Activated T-helper 2 cell treated with anti-CD3 and anti-CD28 coated beads, Interferon-gamma antibody, Interleukin-2, Interleukin-4, amounts not matched to agents 10 μg/mL and 5 μg/mL and 100 μg/mL, durations not matched to agents 14 hours and 24 hours and 36 hours (primary cell): Measurements from ENCODE around the gene RMC1. TPM values are rescaled to one million over a fixed set of nuclear protein-coding genes. Genes with fewer than 3 reads are reported as not detected.
"Not testable (repeated sequence)": the region's sequence is repeated elsewhere in the genome, so short reads cannot be mapped to it uniquely, and the experiment has no call there.

Source experiments
- DNase-seq: peaks from one replicate; pipeline ENCODE4 v3.0.0; 2021; ENCODE audit warnings: low spot score
- H3K27ac Mint-ChIP-seq: one replicate; pipeline ENCODE4 v1.8.0; 2021; ENCODE audit warnings: mixed read lengths
- H3K27me3 Mint-ChIP-seq: one replicate; pipeline ENCODE4 v1.8.0; 2021; ENCODE audit warnings: low read depth, mixed read lengths
- H3K36me3 Mint-ChIP-seq: one replicate; pipeline ENCODE4 v1.8.0; 2021; ENCODE audit warnings: low read depth, mixed read lengths
- H3K4me1 Mint-ChIP-seq: one replicate; pipeline ENCODE4 v1.8.0; 2021; ENCODE audit warnings: low read depth, mixed read lengths
- H3K4me3 Mint-ChIP-seq: one replicate; pipeline ENCODE4 v1.8.0; 2021; ENCODE audit warnings: low read depth, mild to moderate bottlenecking, moderate library complexity, mixed read lengths
- H3K9me3 Mint-ChIP-seq: one replicate; pipeline ENCODE4 v1.8.0; 2021; ENCODE audit warnings: mixed read lengths
- intact Hi-C: fragments of 100-400 bp; cut with micrococcal nuclease; formaldehyde crosslinking; loops from one replicate; pipeline ENCODE4 v1.15.1; 2023
- total RNA-seq: library from RNA; stranded (reverse); gene quantifications from 2 replicates; pipeline ENCODE4 v1.2.3, GENCODE V29; 2022

Gene RMC1
- total RNA-seq, 1 donor from 2014 or later: 50.5 TPM

DNA sequence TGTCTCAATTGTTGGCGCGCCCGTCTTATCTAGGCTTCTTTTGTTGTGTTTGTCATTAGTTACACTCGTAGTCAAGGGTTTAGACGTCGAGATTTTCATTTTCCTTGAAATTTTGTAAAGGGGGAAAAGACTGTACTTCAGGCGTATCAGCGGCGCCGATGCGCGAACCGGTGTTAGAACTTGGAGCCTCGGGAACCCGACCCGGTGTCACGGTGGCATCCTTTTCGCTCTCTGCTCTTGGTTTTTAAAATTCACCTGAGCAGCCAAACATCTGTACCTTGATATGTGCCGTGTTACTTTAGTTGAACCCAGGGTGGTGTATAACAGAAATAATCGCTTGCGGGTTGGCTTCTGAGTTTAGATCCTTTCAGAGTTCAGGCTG lies 643 bp downstream of the RMC1 start:
- intact Hi-C loops: loop anchor here (1.0 to 5.0 kb wide), 7 partner anchors 8 to 572 kb away; partner anchors contain the start of genes RBBP8, RIOK3 and TTC39C
- Mint-ChIP-seq H3K27me3 (no peaks in the 10 kb centered on the region), H3K27ac (peak overlapping the region; percentile 66), H3K9me3 (no peaks in the 10 kb centered on the region), H3K4me1 (peaks cover 41% of the 10 kb centered on the region), H3K4me3 (peak overlapping the region; percentile 95), H3K36me3 (peaks cover 33% of the 10 kb centered on the region)
- no peak for DNase-seq

DNA sequence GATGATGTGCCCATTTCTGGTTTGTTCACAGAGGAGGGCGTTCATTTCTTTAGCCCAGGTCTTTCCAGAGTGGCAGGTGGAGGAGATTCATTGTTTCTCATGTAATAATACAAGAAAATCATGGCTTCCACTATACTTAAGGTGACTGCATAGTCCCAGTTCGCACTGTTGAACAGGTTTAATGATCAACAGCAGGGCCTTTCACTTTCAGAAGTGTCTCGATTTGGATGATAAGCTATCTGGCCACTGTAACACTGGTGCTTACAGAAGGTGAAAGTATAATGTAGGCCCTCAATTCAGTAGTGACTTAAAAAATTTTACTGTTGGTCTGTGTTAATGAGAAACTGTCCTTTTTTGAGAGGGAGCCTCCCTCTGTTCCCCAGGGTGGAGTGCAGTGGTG lies 1.4 kb downstream of the RMC1 start:
- intact Hi-C loops: loop anchor here (1.0 to 5.0 kb wide), 5 partner anchors 8 to 572 kb away; partner anchors contain the start of genes RBBP8 and TTC39C
- Mint-ChIP-seq H3K4me1 (peaks cover 35% of the 10 kb centered on the region), H3K27ac (peak overlapping the region; percentile 66), H3K4me3 (peak overlapping the region; percentile 95), H3K27me3 (no peaks in the 10 kb centered on the region), H3K36me3 (peaks cover 33% of the 10 kb centered on the region), H3K9me3 (no peaks in the 10 kb centered on the region)
- DNase-seq: no peak

DNA sequence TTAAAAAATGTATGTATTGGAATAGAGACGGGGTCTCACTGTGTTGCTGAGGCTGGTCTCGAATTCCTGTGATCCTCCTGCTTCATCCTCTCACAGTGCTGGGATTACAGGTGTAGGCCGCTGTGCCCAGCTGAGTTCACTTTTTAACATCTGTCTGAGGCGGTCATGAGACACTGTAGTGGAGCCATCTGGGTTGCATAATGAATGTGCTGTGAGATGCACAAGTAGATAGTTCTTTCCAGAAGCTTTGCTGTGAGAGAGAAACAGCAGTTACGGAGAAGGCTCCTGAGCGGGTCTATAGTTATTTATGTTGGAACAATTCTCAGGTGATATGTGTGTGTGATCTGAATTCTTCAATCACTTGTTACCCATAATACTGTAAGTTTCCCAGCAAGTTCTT lies 3.1 kb downstream of the RMC1 start:
- Mint-ChIP-seq H3K4me1 (peaks cover 35% of the 10 kb centered on the region), H3K36me3 (peaks cover 47% of the 10 kb centered on the region), H3K27ac (no peak overlapping the region), H3K9me3 (no peaks in the 10 kb centered on the region), H3K27me3 (no peaks in the 10 kb centered on the region), H3K4me3 (no peak overlapping the region)
- intact Hi-C loops: no loop called here
- no peak for DNase-seq

DNA sequence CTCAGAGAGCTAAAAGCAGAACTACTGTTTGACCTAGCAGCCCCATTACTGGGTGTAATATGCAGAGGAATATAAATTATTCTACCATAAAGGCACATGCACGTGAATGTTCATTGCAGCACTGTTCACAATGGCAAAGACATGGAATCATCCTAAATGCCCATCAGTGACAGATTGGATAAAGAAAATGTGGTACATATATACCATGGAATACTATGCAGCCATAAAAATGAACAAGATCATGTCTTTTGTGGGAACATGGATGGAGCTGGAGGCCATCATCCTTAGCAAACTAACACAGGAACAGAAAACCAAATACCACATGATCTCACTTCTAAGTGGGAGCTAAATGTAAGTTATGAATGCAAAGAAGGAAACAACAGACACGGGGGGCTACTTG lies 7.6 kb downstream of the RMC1 start:
- H3K4me1 Mint-ChIP-seq: peaks cover 25% of the 10 kb centered on the region
- peaks cover 65% of the 10 kb centered on the region for H3K36me3 Mint-ChIP-seq
- DNase-seq, H3K9me3 Mint-ChIP-seq, intact Hi-C loops, H3K4me3 Mint-ChIP-seq, H3K27me3 Mint-ChIP-seq, H3K27ac Mint-ChIP-seq: not testable (repeated sequence)

DNA sequence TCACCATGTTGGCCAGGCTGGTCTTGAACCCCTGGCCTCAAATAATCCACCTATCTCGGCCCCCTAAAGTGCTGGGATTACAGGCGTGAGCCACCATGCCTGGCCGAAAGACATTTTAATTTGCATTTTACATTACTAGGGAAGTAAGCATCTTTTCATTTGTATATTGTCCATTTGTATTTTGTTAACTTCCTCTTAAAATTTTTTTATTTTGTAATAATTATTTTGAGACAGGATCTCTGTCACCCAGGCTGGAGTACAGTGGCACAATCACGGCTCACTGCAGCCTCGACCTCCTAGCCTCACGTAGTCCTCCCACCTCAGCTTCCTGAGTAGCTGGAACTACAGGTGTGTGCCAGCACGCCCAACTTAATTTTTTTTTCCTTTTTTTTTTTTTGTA lies 8.9 kb downstream of the RMC1 start:
- not testable (repeated sequence) for H3K4me3 Mint-ChIP-seq, H3K9me3 Mint-ChIP-seq, H3K27me3 Mint-ChIP-seq, DNase-seq, H3K27ac Mint-ChIP-seq
- intact Hi-C loops: loop anchor here (1.0 kb wide), 1 partner anchor 8 kb away; no protein-coding TSS in a partner anchor
- Mint-ChIP-seq H3K4me1 (peaks cover 22% of the 10 kb centered on the region), H3K36me3 (peaks cover 59% of the 10 kb centered on the region)

DNA sequence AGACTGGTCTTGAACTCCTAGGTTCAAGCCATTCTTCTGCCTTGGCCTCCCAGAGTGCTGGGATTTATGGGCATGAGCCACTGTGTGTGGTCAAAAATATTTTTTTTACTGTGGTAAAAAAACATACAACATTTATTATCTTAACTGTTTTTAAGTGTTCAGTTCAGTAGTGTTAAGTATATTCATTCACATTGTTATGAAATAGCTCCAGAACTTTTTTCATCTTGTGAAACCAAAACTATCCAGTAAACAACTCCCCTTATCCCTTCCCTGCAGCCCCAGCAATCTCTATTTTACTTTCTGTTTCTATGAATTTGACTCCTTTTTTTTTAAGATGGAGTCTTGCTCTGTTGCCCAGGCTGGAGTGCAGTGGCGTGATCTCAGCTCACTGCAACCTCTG lies 9.3 kb downstream of the RMC1 start:
- no peak overlapping the region for H3K27ac Mint-ChIP-seq
- no peaks in the 10 kb centered on the region for H3K9me3 Mint-ChIP-seq
- peaks cover 19% of the 10 kb centered on the region for H3K4me1 Mint-ChIP-seq
- intact Hi-C loops: loop anchor here (1.0 kb wide), 1 partner anchor 8 kb away; no protein-coding TSS in a partner anchor
- DNase-seq: no peak
- peaks cover 59% of the 10 kb centered on the region for H3K36me3 Mint-ChIP-seq
- H3K4me3 Mint-ChIP-seq: no peak overlapping the region
- no peaks in the 10 kb centered on the region for H3K27me3 Mint-ChIP-seq

DNA sequence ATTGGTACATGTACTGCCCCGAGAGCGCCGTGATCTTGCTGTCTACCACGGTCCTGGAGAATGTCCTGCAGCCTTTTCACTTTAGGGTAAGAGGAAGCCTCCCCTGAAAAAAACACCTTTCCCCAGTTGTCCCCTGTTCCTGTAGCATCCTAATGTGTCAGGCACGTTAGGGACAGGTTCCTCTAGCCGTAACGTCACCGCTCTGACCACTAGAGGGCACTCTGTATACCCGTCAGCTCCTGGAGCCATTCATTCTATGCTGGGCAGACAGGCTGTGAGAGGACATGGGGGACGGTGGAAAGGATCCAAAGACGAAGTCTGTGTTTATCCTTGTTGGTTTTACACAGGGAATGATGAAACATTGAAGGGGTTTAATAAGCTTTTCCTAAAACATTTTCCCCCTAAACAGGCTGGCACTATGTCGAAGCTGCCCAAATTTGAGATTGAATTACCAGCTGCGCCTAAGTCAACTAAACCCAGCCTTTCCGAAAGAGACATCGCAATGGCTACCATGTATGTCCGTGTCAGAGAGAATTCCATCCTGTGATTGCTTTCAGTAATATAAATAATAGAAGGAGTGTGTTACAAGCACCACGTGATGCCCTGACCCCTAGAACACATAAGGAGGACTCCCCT lies 12.7 kb downstream of the RMC1 start:
- Mint-ChIP-seq H3K27me3 (no peaks in the 10 kb centered on the region), H3K36me3 (peaks cover 64% of the 10 kb centered on the region)

DNA sequence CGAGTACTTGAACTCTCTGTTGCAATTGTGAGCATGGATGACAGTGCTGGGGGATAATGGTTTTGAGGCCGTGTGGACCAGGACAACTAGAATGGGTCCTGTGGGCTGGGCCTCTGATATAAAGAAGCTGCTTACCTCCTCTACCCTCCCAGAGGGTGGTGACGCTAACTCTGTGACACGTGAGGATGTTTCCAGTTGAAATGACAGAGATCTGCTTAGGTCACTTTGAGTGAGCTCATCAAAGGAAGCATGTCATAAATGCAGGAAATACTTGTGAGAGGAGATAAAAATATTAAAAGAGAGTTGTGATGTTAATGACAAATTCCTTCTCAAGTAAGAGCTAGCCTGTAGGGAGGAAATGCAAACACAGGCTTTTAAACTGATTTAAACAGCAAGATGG lies 16.4 kb downstream of the RMC1 start:
- intact Hi-C loops: no loop called here
- Mint-ChIP-seq H3K4me3 (no peak overlapping the region), H3K27ac (no peak overlapping the region), H3K27me3 (no peaks in the 10 kb centered on the region), H3K9me3 (no peaks in the 10 kb centered on the region), H3K4me1 (peaks cover 11% of the 10 kb centered on the region), H3K36me3 (peaks cover 77% of the 10 kb centered on the region)
- DNase-seq: no peak

More for the DNA sequence above, 12.7 kb downstream of the RMC1 start:
- H3K27ac Mint-ChIP-seq: peak overlapping the region; percentile 62
- DNase-seq: peak; percentile 69
- no peak overlapping the region for H3K4me3 Mint-ChIP-seq
- no peaks in the 10 kb centered on the region for H3K9me3 Mint-ChIP-seq
- intact Hi-C loops: loop anchor here (1.0 kb wide), 1 partner anchor 71 kb away; no protein-coding TSS in a partner anchor
- peaks cover 13% of the 10 kb centered on the region for H3K4me1 Mint-ChIP-seq

DNA sequence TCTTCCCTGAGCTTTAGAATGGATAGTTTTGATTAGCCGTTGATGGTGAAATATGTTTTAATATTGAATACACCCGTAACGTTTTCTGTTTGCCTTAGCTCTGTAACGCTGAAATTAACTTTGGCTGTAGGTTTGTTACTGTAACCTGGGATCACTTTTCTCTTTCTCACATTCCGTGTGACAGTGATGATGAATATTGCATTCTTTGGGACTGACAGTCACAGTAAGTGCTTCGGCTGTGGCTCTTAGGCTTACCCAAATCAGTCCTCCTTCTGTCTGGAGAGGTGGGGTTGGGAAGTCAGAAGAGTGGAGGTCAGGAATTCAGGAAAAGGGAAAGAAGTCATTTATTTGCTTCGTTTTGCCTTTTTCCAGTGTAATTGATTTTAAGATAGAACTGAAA lies 18.0 kb downstream of the RMC1 start:
- no peak overlapping the region for H3K27ac Mint-ChIP-seq
- H3K36me3 Mint-ChIP-seq: peaks cover 76% of the 10 kb centered on the region
- H3K4me3 Mint-ChIP-seq: no peak overlapping the region
- DNase-seq: no peak
- no peaks in the 10 kb centered on the region for H3K9me3 Mint-ChIP-seq
- peaks cover 6% of the 10 kb centered on the region for H3K4me1 Mint-ChIP-seq
- intact Hi-C loops: no loop called here
- H3K27me3 Mint-ChIP-seq: no peaks in the 10 kb centered on the region

DNA sequence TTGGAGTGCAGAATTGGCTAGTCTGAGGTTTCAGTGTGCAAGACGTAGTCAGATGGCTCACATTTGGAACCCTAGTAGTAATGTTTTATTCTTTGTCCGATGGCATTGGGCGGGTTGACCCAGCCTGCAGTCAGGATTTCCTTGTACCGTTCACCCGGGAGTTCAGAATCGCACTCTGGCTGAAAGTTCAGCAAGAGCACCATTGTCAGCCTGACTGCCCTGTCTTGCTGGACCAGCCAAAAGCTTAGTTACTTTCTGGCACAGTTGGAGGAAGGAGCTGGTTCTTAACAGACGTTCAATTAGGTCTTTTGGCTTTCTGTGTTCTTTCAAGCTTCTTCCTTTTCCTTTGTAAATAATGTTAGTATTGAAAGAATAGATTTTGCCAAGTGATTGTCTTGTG lies 18.6 kb downstream of the RMC1 start:
- Mint-ChIP-seq H3K27ac (no peak overlapping the region), H3K4me3 (no peak overlapping the region), H3K9me3 (no peaks in the 10 kb centered on the region), H3K36me3 (peaks cover 80% of the 10 kb centered on the region), H3K4me1 (peaks cover 6% of the 10 kb centered on the region), H3K27me3 (no peaks in the 10 kb centered on the region)
- intact Hi-C loops: no loop called here
- DNase-seq: no peak

DNA sequence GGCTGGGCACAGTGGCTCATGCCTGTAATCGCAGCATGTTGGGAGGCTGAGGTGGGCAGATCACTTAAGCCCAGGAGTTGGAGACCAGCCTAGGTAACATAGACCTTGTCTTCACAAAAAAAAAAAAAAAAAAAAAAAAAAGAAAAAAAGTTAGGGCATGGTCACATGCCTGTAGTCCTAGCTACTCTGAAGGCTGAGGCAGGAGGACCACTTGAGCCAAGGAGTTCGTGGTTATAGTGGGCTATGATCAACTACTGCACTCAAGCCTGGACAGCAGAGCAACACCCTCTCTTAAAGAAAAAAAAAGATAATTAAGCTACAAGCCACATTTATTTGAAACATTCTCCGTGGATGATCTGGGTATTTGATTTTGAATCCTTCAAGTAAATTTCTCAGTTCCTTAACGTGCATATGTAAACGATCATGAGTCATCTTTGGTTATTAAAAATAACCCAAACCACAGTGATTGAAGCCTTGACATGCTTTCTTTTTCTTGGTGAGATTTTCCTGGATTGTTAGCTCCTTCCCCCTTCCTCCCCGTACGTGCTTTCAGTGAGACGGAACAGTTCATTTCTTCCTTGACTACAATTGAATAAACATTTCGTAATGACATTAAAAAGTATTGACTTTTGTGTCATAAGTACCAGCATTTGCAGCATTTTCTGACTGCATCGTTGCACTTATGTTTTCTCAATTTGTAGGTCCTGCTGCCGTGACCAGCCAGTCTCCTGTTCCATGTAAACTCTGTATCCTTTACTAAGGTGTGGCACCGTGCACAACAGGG lies 20.3 kb downstream of the RMC1 start:
- intact Hi-C loops: no loop called here
- Mint-ChIP-seq H3K4me3 (no peak overlapping the region), H3K4me1 (peaks cover 6% of the 10 kb centered on the region), H3K27ac (no peak overlapping the region), H3K36me3 (peaks cover 82% of the 10 kb centered on the region), H3K9me3 (no peaks in the 10 kb centered on the region), H3K27me3 (no peaks in the 10 kb centered on the region)
- DNase-seq: no peak

DNA sequence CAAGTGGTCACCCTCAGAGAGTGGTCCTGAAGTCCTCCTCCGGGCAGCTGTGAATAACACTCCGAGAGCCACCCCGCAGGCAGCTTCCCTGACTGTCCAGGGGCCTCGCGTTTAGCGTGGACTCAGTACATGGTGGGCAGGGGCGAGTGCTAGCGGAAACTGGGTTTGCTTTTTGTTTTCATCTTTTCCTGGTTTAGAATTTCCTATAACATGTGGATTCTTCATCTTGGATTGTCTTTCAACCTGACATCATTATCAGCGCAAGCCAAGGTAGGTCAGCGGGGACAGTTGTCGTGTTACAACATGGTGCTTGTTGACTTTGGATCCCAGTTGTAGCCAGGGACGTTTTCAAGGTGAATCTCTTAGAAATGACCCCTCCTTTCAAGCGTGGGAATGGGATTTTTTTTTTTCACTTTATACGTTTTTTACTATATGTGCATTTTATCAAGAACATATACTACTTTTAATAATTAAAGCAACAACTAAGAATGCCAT lies 20.9 kb downstream of the RMC1 start:
- Mint-ChIP-seq H3K9me3 (no peaks in the 10 kb centered on the region), H3K27me3 (no peaks in the 10 kb centered on the region), H3K4me1 (peaks cover 8% of the 10 kb centered on the region), H3K4me3 (no peak overlapping the region), H3K36me3 (peaks cover 84% of the 10 kb centered on the region), H3K27ac (no peak overlapping the region)
- no peak for DNase-seq
- intact Hi-C loops: no loop called here

DNA sequence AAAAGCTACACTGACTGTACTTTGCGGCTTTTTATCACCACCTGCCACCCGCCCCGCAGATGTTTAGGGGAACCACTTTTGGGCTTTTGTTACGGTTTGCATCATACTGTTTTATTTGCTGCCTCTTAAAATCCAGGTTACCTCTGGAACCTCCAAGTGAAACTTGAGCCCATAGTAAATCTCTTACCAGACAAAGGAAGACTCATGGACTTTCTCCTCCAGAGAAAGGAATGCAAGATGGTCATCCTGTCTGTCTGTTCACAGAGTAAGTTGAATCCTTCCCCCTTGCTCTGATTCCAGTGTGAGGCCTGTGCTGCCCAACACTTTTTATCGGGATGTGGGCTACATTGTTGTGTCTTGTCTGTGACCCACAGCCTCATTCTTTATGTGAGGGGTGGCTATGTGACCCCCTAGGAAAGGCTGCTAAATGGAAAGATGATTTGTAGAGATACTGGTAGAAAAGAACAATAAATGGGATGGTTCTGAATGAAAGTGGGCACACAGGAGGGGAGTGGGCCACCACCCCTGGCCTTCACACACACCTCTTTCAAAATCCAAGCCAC lies 23.3 kb downstream of the RMC1 start:
- Mint-ChIP-seq H3K27ac (no peak overlapping the region), H3K4me3 (no peak overlapping the region), H3K27me3 (no peaks in the 10 kb centered on the region), H3K9me3 (no peaks in the 10 kb centered on the region), H3K36me3 (peaks cover 85% of the 10 kb centered on the region), H3K4me1 (peaks cover 13% of the 10 kb centered on the region)
- no peak for DNase-seq
- intact Hi-C loops: no loop called here
